ENCODE data around the gene WNT8B. TPM values are rescaled to one million over a fixed set of nuclear protein-coding genes. Genes with fewer than 3 reads are reported as not detected.

Gene WNT8B
- total and polyA plus RNA-seq, 2 of the 13 experiments (the other 11 are each of a cell fraction or from before 2014, with no cell fraction given), result 0.07 to 0.20 TPM

DNA sequence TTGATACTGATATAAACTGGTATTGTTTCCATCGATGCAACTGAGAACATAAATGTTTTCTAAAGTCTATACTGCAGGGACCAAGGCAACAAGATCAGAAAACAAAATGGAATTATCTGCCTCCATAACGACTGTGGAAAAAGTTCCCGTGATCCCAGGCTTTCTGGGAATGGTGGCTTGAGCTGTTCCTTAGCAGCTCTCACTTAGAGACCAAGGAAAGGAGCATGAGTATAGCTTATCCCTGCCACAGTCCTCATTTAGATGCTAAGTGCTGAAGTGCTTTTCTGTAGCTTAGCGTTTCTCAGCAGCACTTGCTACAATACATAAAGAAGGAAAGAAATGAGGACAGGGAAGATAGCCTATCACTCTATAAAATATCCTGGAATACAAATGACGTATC, 5.5 kb downstream of the WNT8B start:
- intact Hi-C loops (cut with micrococcal nuclease; ENCODE audit: unreplicated experiment) (no loop called here), in situ Hi-C loops (cut with HindIII; ENCODE audit: extremely low pct_ligation_motif_present, low pct_unique_long_range_greater_than_20kb) (no loop called here)
- DNase-seq (ENCODE audit: low spot score) (no peak), ATAC-seq (no peak), FAIRE-seq (no peak)
- no TSS peak for BruUV-seq (replicated peaks)
- Histone ChIP-seq H3K79me2 (ENCODE audit: insufficient read depth, low read length) (no peaks in the 10 kb centered on the region), H3K27ac (ENCODE audit: extremely low read length, insufficient read depth, low read length) (no peak overlapping the region), H3K36me3 (replicated peaks in 1 of 2; ENCODE audit: control insufficient read depth in 1 of 2, insufficient read depth in 2 of 2, low read length in 2 of 2) (no peaks in the 10 kb centered on the region), H3K9me3 (ENCODE audit: low read length) (no peaks in the 10 kb centered on the region), H3K4me3 (replicated peaks in 1 of 3; ENCODE audit: insufficient read depth in 1 of 3, low read depth in 2 of 3, low read length in 3 of 3) (no peak overlapping the region), H3K4me1 (ENCODE audit: insufficient read depth, low read length) (no peaks in the 10 kb centered on the region), H3K4me2 (ENCODE audit: low read depth, low read length) (no peak overlapping the region), H3K27me3 (ENCODE audit: control insufficient read depth in 1 of 2, insufficient read depth in 2 of 2, low read length in 2 of 2) (peaks cover 0 to 19% of the 10 kb centered on the region in 2 experiments; a peak in 2 of 5 replicates), H3K9ac (ENCODE audit: insufficient read depth, low read depth, low read length) (no peak overlapping the region), H4K20me1 (ENCODE audit: insufficient read depth, low read length) (no peaks in the 10 kb centered on the region), H2AFZ (ENCODE audit: low read length) (no peak overlapping the region)
- ChIA-PET POLR2A (no interaction called here), CTCF (ENCODE audit: low intra/inter-chr PET ratio, low total read pairs) (no interaction called here)
- WGBS (ENCODE audit: low lambda C conversion rate), result 8% methylated on average over 5 of the region's 5 CpGs
- TF ChIP-seq, protein P1, sequence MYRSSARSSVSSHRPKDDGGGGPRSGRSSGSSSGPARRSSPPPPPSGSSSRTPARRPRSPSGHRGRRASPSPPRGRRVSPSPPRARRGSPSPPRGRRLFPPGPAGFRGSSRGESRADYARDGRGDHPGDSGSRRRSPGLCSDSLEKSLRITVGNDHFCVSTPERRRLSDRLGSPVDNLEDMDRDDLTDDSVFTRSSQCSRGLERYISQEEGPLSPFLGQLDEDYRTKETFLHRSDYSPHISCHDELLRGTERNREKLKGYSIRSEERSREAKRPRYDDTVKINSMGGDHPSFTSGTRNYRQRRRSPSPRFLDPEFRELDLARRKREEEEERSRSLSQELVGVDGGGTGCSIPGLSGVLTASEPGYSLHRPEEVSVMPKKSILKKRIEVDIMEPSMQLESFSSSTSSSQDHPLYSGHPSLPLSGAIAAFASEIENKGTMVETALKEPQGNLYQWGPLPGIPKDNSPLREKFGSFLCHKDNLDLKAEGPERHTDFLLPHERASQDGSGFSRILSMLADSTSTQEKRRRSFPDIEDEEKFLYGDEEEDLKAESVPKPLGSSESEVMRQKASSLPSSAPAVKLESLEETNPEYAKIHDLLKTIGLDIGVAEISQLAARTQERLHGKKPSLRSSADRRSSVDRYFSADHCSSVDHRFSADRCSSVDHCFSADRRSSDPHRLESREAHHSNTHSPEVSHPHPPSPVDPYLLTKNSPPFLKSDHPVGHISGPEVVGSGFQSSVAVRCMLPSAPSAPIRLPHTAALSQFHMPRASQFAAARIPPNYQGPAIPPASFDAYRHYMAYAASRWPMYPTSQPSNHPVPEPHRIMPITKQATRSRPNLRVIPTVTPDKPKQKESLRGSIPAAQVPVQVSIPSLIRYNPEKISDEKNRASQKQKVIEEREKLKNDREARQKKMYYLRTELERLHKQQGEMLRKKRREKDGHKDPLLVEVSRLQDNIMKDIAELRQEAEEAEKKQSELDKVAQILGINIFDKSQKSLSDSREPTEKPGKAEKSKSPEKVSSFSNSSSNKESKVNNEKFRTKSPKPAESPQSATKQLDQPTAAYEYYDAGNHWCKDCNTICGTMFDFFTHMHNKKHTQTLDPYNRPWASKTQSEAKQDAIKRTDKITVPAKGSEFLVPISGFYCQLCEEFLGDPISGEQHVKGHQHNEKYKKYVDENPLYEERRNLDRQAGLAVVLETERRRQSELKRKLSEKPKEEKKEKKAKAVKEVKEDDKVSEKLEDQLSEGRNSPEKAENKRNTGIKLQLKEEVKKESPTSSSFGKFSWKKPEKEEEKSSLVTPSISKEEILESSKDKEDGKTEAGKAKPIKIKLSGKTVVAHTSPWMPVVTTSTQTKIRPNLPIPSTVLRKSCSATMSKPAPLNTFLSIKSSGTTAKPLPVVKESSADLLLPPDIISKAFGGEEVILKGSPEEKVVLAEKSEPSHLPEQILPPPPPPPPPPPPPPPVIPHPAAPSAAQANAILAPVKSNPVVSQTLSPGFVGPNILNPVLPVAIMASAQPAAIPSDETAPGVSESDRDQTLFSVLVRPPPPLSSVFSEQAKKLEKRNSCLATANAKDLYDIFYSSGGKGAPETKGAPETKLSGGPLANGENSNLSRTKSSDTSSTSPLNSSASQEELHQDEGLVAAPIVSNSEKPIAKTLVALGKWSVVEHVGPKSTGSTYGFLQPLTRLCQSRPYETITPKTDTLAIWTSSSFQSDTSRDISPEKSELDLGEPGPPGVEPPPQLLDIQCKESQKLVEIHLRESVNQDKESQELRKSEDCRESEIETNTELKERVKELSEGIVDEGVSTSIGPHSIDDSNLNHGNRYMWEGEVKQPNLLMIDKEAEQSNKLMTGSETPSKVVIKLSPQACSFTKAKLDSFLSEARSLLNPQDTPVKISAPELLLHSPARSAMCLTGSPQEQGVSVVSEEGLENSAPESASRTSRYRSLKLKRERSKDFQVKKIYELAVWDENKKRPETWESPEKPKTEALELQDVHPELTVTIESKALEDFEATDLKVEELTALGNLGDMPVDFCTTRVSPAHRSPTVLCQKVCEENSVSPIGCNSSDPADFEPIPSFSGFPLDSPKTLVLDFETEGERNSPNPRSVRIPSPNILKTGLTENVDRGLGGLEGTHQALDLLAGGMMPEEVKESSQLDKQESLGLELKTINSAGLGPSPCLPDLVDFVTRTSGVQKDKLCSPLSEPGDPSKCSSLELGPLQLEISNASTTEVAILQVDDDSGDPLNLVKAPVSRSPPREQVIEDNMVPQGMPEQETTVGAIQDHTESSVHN (CRISPR knock-in tag; IDR thresholded peaks at IDR 0.05), result no peak
- TF ChIP-seq NFE2L1 (CRISPR knock-in tag; IDR thresholded peaks at IDR 0.05; ENCODE audit: borderline replicate concordance) (no peak), TBP (CRISPR knock-in tag; IDR thresholded peaks at IDR 0.05) (no peak), FOXP1 (IDR thresholded peaks at IDR 0.05) (no peak), FOXP1 (CRISPR knock-in tag; IDR thresholded peaks at IDR 0.05) (no peak), ZNF34 (CRISPR knock-in tag; IDR thresholded peaks at IDR 0.05; ENCODE audit: borderline replicate concordance) (no peak), ZNF354B (CRISPR knock-in tag; IDR thresholded peaks at IDR 0.05) (no peak), ZFP36L1 (CRISPR knock-in tag; IDR thresholded peaks at IDR 0.05) (no peak), ZNF605 (CRISPR knock-in tag; IDR thresholded peaks at IDR 0.05) (no peak), NBN (conservative IDR thresholded peaks at IDR 0.05) (no peak), ZFYVE20 (CRISPR knock-in tag; IDR thresholded peaks at IDR 0.05; ENCODE audit: borderline replicate concordance, low read depth) (no peak), CBX5 (CRISPR knock-in tag; IDR thresholded peaks at IDR 0.05; ENCODE audit: borderline replicate concordance) (no peak)
- TF ChIP-seq, protein P2, sequence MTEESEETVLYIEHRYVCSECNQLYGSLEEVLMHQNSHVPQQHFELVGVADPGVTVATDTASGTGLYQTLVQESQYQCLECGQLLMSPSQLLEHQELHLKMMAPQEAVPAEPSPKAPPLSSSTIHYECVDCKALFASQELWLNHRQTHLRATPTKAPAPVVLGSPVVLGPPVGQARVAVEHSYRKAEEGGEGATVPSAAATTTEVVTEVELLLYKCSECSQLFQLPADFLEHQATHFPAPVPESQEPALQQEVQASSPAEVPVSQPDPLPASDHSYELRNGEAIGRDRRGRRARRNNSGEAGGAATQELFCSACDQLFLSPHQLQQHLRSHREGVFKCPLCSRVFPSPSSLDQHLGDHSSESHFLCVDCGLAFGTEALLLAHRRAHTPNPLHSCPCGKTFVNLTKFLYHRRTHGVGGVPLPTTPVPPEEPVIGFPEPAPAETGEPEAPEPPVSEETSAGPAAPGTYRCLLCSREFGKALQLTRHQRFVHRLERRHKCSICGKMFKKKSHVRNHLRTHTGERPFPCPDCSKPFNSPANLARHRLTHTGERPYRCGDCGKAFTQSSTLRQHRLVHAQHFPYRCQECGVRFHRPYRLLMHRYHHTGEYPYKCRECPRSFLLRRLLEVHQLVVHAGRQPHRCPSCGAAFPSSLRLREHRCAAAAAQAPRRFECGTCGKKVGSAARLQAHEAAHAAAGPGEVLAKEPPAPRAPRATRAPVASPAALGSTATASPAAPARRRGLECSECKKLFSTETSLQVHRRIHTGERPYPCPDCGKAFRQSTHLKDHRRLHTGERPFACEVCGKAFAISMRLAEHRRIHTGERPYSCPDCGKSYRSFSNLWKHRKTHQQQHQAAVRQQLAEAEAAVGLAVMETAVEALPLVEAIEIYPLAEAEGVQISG (CRISPR knock-in tag; IDR thresholded peaks at IDR 0.05), result no peak
- TF ChIP-seq, protein P3, sequence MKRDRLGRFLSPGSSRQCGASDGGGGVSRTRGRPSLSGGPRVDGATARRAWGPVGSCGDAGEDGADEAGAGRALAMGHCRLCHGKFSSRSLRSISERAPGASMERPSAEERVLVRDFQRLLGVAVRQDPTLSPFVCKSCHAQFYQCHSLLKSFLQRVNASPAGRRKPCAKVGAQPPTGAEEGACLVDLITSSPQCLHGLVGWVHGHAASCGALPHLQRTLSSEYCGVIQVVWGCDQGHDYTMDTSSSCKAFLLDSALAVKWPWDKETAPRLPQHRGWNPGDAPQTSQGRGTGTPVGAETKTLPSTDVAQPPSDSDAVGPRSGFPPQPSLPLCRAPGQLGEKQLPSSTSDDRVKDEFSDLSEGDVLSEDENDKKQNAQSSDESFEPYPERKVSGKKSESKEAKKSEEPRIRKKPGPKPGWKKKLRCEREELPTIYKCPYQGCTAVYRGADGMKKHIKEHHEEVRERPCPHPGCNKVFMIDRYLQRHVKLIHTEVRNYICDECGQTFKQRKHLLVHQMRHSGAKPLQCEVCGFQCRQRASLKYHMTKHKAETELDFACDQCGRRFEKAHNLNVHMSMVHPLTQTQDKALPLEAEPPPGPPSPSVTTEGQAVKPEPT (CRISPR knock-in tag; IDR thresholded peaks at IDR 0.05; ENCODE audit: low read depth), result no peak

Measured in HepG2 (cell line).